K562 (cell line): Measurements from ENCODE around the gene WTIP. TPM values are rescaled to one million over a fixed set of nuclear protein-coding genes. Genes with fewer than 3 reads are reported as not detected.

ENCODE experiments used
- ATAC-seq: fragments of 200-7000 bp; cut with Tn5 transposase; 3 replicates; pipeline ENCODE4 v1.9.1; 2020; ENCODE audit warnings: moderate library complexity
- BruUV-seq: library from RNA; stranded (reverse); fragments of 400-500 nt; replicated peaks from 2 replicates; lab custom pipeline; 2021; lab: Mats Ljungman, UMichigan
- CTCF ChIA-PET: fragments of 300-600 bp; formaldehyde crosslinking; extraction: SDS; loops from one replicate; lab custom pipeline; 2021; ENCODE audit warnings: low intra/inter-chr PET ratio; lab: Yijun Ruan, JAX
- POLR2A ChIA-PET: fragments of 300-600, 350-650 bp; sonication (Branson Sonifier 250); formaldehyde crosslinking; extraction: SDS; loops from one replicate; lab custom pipeline; 2021; ENCODE audit warnings: antibody characterized with exemption, inconsistent platforms; lab: Yijun Ruan, JAX
- DNase-seq, 4 experiments: peaks; one replicate each; pipeline versions ENCODE4 v3.0.0 to v3.0.0-alpha.2; 2011 to 2018; ENCODE audit warnings: low spot score in 3 of 4, mixed read lengths in 3 of 4; ENCODE audit errors: extremely low read depth in 1 of 4
- FAIRE-seq: peaks from 2 replicates; lab custom pipeline; 2011; peaks lifted over from hg19 to GRCh38; lab: Jason Lieb, UNC
- H2AFZ ChIP-seq: 2 replicates; pipeline ENCODE4 v1.6.0; 2011; ENCODE audit warnings: low read depth, low read length, control low read depth, inconsistent platforms
- H3K27ac ChIP-seq: fragments of 200-600 bp; 3 replicates; pipeline ENCODE4 v1.8.0; 2011; ENCODE audit warnings: low read depth, mild to moderate bottlenecking, control low read depth, inconsistent platforms, low read length, moderate library complexity, mixed read lengths; ENCODE audit errors: extremely low read depth
- H3K27me3 ChIP-seq, 2 experiments: fragments of 300-600 bp in 1 of 2; 2 replicates in 1 of 2; 3 replicates in 1 of 2; pipeline versions ENCODE4 v1.6.0 to v1.8.0; 2011; ENCODE audit warnings: inconsistent platforms in 2 of 2, low read length in 2 of 2, mild to moderate bottlenecking in 1 of 2, mixed read lengths in 1 of 2, moderate library complexity in 1 of 2; ENCODE audit not compliant: control insufficient read depth in 2 of 2, insufficient read depth in 2 of 2
- H3K36me3 ChIP-seq: fragments of 300-600 bp; 3 replicates; pipeline ENCODE4 v1.8.0; 2011; ENCODE audit warnings: mild to moderate bottlenecking, low read length, inconsistent platforms; ENCODE audit not compliant: control insufficient read depth, insufficient read depth
- H3K4me1 ChIP-seq, 2 experiments: fragments of 200-600 bp in 1 of 2; replicated peaks in 1 of 2; 2 replicates in 1 of 2; 3 replicates in 1 of 2; pipeline versions ENCODE4 v1.5.1 to v1.8.0; 2011; ENCODE audit warnings: inconsistent platforms in 2 of 2, low read length in 2 of 2, mild to moderate bottlenecking in 1 of 2, mixed read lengths in 1 of 2, moderate library complexity in 1 of 2; ENCODE audit not compliant: control insufficient read depth in 2 of 2, insufficient read depth in 2 of 2
- H3K4me2 ChIP-seq: 2 replicates; pipeline ENCODE4 v1.6.1; 2011; ENCODE audit warnings: low read length, control low read depth, inconsistent platforms, mixed read lengths; ENCODE audit not compliant: insufficient read depth
- H3K4me3 ChIP-seq: fragments of 200-600 bp; sonication (generic), shearing (Covaris generic); 2 replicates; pipeline ENCODE4 v1.5.1; 2016; ENCODE audit warnings: control low read depth, inconsistent platforms
- H3K79me2 ChIP-seq: fragments of 200-600 bp; 3 replicates; pipeline ENCODE4 v1.8.0; 2011; ENCODE audit warnings: low read length, inconsistent platforms; ENCODE audit not compliant: control insufficient read depth, insufficient read depth
- H3K9ac ChIP-seq, 2 experiments: 2 replicates each; pipeline versions ENCODE4 v1.6.0 to v1.6.1; 2011; ENCODE audit warnings: low read depth in 2 of 2, low read length in 2 of 2, control low read depth in 1 of 2, inconsistent platforms in 1 of 2, mild to moderate bottlenecking in 1 of 2, mixed read lengths in 1 of 2; ENCODE audit not compliant: insufficient read depth in 1 of 2
- H3K9me1 ChIP-seq: one replicate; pipeline ENCODE4 v1.6.0; 2011; ENCODE audit warnings: inconsistent platforms, mild to moderate bottlenecking, low read length, moderate library complexity; ENCODE audit not compliant: control insufficient read depth, insufficient read depth
- H3K9me3 ChIP-seq: replicated peaks from 2 replicates; pipeline ENCODE4 v1.5.1; 2011; ENCODE audit warnings: low read depth, low read length, inconsistent platforms; ENCODE audit not compliant: control insufficient read depth, insufficient read depth
- H4K20me1 ChIP-seq: replicated peaks from 2 replicates; pipeline ENCODE4 v1.6.1; 2011; ENCODE audit warnings: low read length, inconsistent platforms, mixed read lengths; ENCODE audit not compliant: control insufficient read depth, insufficient read depth
- ESRRA ChIP-seq: fragments of 450-650 bp; IDR thresholded peaks from 2 replicates; pipeline ENCODE4 v1.6.1; 2014; ENCODE audit warnings: low read depth, mild to moderate bottlenecking, moderate library complexity, borderline replicate concordance
- GTF2A2 ChIP-seq: IDR thresholded peaks from 2 replicates; pipeline ENCODE4 v1.6.1; 2016; ENCODE audit warnings: mild to moderate bottlenecking, missing genetic modification characterization, missing compliant biosample characterization
- MCM3 ChIP-seq: fragments of 450-650 bp; IDR thresholded peaks from 2 replicates; pipeline ENCODE4 v1.6.1; 2016
- NR0B1 ChIP-seq: fragments of 450-650 bp; IDR thresholded peaks from one replicate; pipeline ENCODE4 v1.6.1; 2018; ENCODE audit warnings: mild to moderate bottlenecking, moderate library complexity; ENCODE audit not compliant: partially characterized antibody
- RAD51 ChIP-seq: fragments of 450-650 bp; IDR thresholded peaks from 2 replicates; pipeline ENCODE4 v1.7.1; 2016; ENCODE audit warnings: low read depth, mild to moderate bottlenecking, borderline replicate concordance
- SAP30 ChIP-seq: fragments of 200-600 bp; sonication (generic); IDR thresholded peaks from 2 replicates; pipeline ENCODE4 v1.6.1; 2012; ENCODE audit warnings: borderline replicate concordance, low read depth, mild to moderate bottlenecking, moderate library complexity, low read length, control low read depth, inconsistent platforms; ENCODE audit not compliant: insufficient read depth, poor library complexity, severe bottlenecking
- SNRNP70 ChIP-seq: fragments of 200-400 bp; formaldehyde crosslinking; optimal IDR thresholded peaks from 2 replicates; pipeline ENCODE3; 2017; ENCODE audit warnings: low read depth, low read length
- SRSF3 ChIP-seq: fragments of 200-400 bp; formaldehyde crosslinking; IDR thresholded peaks from 2 replicates; pipeline ENCODE4 v1.6.1; 2016; ENCODE audit warnings: mild to moderate bottlenecking, low read length, moderate library complexity; ENCODE audit not compliant: insufficient read depth
- STAT5A ChIP-seq: IDR thresholded peaks from 2 replicates; pipeline ENCODE4 v1.6.1; 2012; ENCODE audit warnings: low read length, inconsistent platforms, borderline replicate concordance
- TCF7 ChIP-seq: sonication (generic); IDR thresholded peaks from 2 replicates; pipeline ENCODE4 v1.6.1; 2016; ENCODE audit warnings: antibody characterized with exemption, borderline replicate concordance
- TFAP4 ChIP-seq: sonication (generic); formaldehyde crosslinking; IDR thresholded peaks from 2 replicates; pipeline ENCODE4 v1.8.0; 2022; ENCODE audit warnings: missing genetic modification reagents, mild to moderate bottlenecking, moderate library complexity, borderline replicate concordance
- ZBTB7A ChIP-seq: IDR thresholded peaks from 2 replicates; pipeline ENCODE4 v1.6.1; 2011; ENCODE audit warnings: low read depth, mild to moderate bottlenecking, low read length, moderate library complexity, borderline replicate concordance; ENCODE audit not compliant: control insufficient read depth
- ZFP30 ChIP-seq: fragments of 250-450 bp; sonication (Bioruptor Pico); IDR thresholded peaks from 2 replicates; pipeline ENCODE4 v1.8.0; 2022; ENCODE audit warnings: moderate library complexity, mild to moderate bottlenecking, inconsistent platforms, borderline replicate concordance
- ZNF133 ChIP-seq: fragments of 250-450 bp; sonication (Bioruptor Pico); IDR thresholded peaks from 2 replicates; pipeline ENCODE4 v1.4.0; 2020; ENCODE audit warnings: mild to moderate bottlenecking
- ZNF584 ChIP-seq: fragments of 200-800 bp; sonication (Bioruptor generic); IDR thresholded peaks from 2 replicates; pipeline ENCODE4 v1.6.1; 2016; ENCODE audit warnings: low read depth, mild to moderate bottlenecking, missing genetic modification characterization, missing compliant biosample characterization
- WGBS: fragments of 100-300 bp; shearing (Covaris generic); methylation state at CpG from one replicate; pipeline ENCODE4 v1.1.6; 2016; ENCODE audit warnings: low coverage, mixed read lengths; ENCODE audit not compliant: insufficient coverage; ENCODE audit errors: missing lambda C conversion rate; 5-methylcytosine and 5-hydroxymethylcytosine counted together
- in situ Hi-C: fragments of 300-500 bp; cut with MboI; formaldehyde crosslinking; loops from 4 replicates; pipeline ENCODE4 v1.15.0; 2018; ENCODE audit warnings: inconsistent platforms, mixed read lengths
- intact Hi-C: fragments of 100-400 bp; cut with micrococcal nuclease; formaldehyde crosslinking; loops from 2 replicates; pipeline ENCODE4 v1.14.2; 2022
- polyA plus RNA-seq, 8 experiments: library from polyadenylated mRNA; depleted of rRNA in 4 of 8; stranded (reverse) in 5 of 8; unstranded in 3 of 8; fragments of >200 nt; fragmentation: Nextera tagmentation in 2 of 8; fragmentation: Illumina TruSeq in 1 of 8; extraction: Ambion mirVana in 2 of 8; extraction: Trizol in 1 of 8; gene quantifications; 2 replicates each; pipeline versions ENCODE4 v1.2.1 to v1.2.3, GENCODE V29; 2011 to 2014; ENCODE audit warnings: inconsistent platforms in 1 of 8, missing spikeins in 1 of 8
- total RNA-seq, 7 experiments: library from RNA; depleted of rRNA in 6 of 7; stranded (reverse); fragments of >200 nt in 6 of 7; fragmentation: Illumina TruSeq in 2 of 7; extraction: Trizol in 2 of 7; gene quantifications; 2 replicates each; pipeline versions ENCODE4 v1.2.1 to v1.2.3, GENCODE V29; 2011 to 2021; ENCODE audit warnings: low replicate concordance in 1 of 7
- TF ChIP-seq, protein P1 (sequence below): fragments of 250-450 bp; sonication (Bioruptor Pico); IDR thresholded peaks from 2 replicates; pipeline ENCODE4 v1.4.0; 2020; ENCODE audit warnings: mild to moderate bottlenecking

The WTIP gene
- total and polyA plus RNA-seq, 9 of the 15 experiments (the other 6 are each of a cell fraction or from before 2014, with no cell fraction given) = under 0.01 to 0.54 (median 0.27) TPM; not detected in 1

DNA sequence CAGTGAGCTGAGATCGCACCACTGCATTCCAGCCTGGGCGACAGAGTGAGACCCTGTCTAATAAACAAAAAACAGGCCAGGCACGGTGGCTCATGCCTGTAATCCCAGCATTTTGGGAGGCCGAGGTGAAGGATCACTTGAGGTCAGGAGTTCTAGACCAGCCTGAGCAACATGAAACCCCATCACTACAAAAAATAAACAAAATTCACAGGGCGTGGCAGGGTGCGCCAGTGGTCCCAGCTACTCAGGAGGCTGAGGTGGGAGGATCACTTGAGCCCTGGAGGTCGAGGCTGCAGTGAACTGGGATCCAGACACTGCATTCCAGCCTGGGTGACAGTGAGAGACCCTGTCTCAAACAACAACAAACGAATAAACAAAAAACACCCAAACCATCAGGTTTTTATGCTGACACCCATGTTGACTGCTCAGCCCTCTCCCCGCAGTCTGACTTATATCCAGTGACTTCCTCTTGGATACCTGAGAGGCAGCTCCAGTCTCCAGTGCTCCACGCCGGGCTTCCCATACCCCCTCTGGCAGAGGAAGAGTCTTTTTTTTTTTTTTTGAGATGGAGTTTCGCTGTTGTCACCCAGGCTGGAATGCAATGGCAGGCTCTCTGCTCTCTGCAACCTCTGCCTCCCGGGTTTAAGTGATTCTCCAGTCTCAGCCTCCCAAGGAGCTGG, 17.7 kb downstream of the WTIP start:
- ChIA-PET POLR2A (interaction anchor here (0.7 kb wide), 1 partner anchor 15 kb away, joined by 5 read pairs; no protein-coding TSS in a partner anchor), CTCF (interaction anchor here (0.6 to 0.7 kb wide), 2 partner anchors 96 to 411 kb away, joined by 3 to 4 read pairs; no protein-coding TSS in a partner anchor)
- no peaks in the 10 kb centered on the region for H4K20me1 ChIP-seq
- no peak for DNase-seq
- H3K4me3 ChIP-seq = no peak overlapping the region
- H3K79me2 ChIP-seq = no peaks in the 10 kb centered on the region
- 46% methylated on average over 13 of the region's 13 CpGs for whole genome bisulfite sequencing
- no peak for FAIRE-seq
- BruUV-seq = no TSS peak
- H3K9me3 ChIP-seq = no peaks in the 10 kb centered on the region
- ATAC-seq = no peak
- H2AFZ ChIP-seq = no peak overlapping the region
- no peak overlapping the region for H3K27ac ChIP-seq
- no peaks in the 10 kb centered on the region for H3K36me3 ChIP-seq
- H3K4me1 ChIP-seq = peaks cover 7 to 36% of the 10 kb centered on the region in 2 experiments; a peak in 4 of 5 replicates
- no peak overlapping the region for H3K4me2 ChIP-seq
- H3K9me1 ChIP-seq = no peaks in the 10 kb centered on the region
- intact Hi-C loops (no loop called here), in situ Hi-C loops (no loop called here)
- peaks cover 0 to 5% of the 10 kb centered on the region in 2 experiments; a peak in 1 of 5 replicates for H3K27me3 ChIP-seq
- H3K9ac ChIP-seq = no peak overlapping the region
- TF ChIP-seq ESRRA = no peak
- TF ChIP-seq NR0B1 = no peak
- TF ChIP-seq TCF7 = no peak
- TF ChIP-seq ZNF584 (CRISPR knock-in tag) = no peak
- TF ChIP-seq ZFP30 (CRISPR knock-in tag) = no peak
- no peak for TF ChIP-seq RAD51
- TF ChIP-seq ZBTB7A = no peak
- no peak for TF ChIP-seq MCM3
- no peak for TF ChIP-seq SAP30
- TF ChIP-seq, protein P1, sequence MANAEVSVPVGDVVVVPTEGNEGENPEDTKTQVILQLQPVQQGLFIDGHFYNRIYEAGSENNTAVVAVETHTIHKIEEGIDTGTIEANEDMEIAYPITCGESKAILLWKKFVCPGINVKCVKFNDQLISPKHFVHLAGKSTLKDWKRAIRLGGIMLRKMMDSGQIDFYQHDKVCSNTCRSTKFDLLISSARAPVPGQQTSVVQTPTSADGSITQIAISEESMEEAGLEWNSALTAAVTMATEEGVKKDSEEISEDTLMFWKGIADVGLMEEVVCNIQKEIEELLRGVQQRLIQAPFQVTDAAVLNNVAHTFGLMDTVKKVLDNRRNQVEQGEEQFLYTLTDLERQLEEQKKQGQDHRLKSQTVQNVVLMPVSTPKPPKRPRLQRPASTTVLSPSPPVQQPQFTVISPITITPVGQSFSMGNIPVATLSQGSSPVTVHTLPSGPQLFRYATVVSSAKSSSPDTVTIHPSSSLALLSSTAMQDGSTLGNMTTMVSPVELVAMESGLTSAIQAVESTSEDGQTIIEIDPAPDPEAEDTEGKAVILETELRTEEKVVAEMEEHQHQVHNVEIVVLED (CRISPR knock-in tag) = no peak
- TF ChIP-seq GTF2A2 = no peak
- TF ChIP-seq ZNF133 (CRISPR knock-in tag) = no peak
- TF ChIP-seq SRSF3 = no peak
- TF ChIP-seq STAT5A = no peak
- TF ChIP-seq SNRNP70 = no peak
- no peak for TF ChIP-seq TFAP4 (CRISPR knock-in tag)
